Measurements from ENCODE around the gene GOLPH3L. TPM values are rescaled to one million over a fixed set of nuclear protein-coding genes. Genes with fewer than 3 reads are reported as not detected.
"Not testable (repeated sequence)": the region's sequence is repeated elsewhere in the genome, so short reads cannot be mapped to it uniquely, and the experiment has no call there.

Gene GOLPH3L
- total RNA-seq, 2 experiments from 2014 or later: 17.1 to 18.2 TPM

GRCh38 chr1:150654635-150655034, 42.3 kb downstream of the GOLPH3L start:
- H3K27me3 Mint-ChIP-seq (ENCODE audit: low read depth); H3K4me3 Mint-ChIP-seq; CTCF ChIA-PET; H3K36me3 Mint-ChIP-seq (ENCODE audit: low read depth); H3K9me3 Mint-ChIP-seq; H3K4me1 Mint-ChIP-seq (ENCODE audit: low read depth); DNase-seq; H3K27ac Mint-ChIP-seq; intact Hi-C loops (cut with micrococcal nuclease): not testable (repeated sequence)

- intact Hi-C loops (cut with micrococcal nuclease): no loop called here
- Mint-ChIP-seq H3K36me3 (ENCODE audit: low read depth) (peaks cover 11% of the 10 kb centered on the region), H3K27me3 (ENCODE audit: low read depth) (no peaks in the 10 kb centered on the region)
Observed at GRCh38 chr1:150650193-150650592, 46.8 kb downstream of the GOLPH3L start.

GRCh38 chr1:150649441-150650075, 47.4 kb downstream of the GOLPH3L start:
- peaks cover 8% of the 10 kb centered on the region for H3K36me3 Mint-ChIP-seq (ENCODE audit: low read depth)
- no peak overlapping the region for H3K27ac Mint-ChIP-seq
- H3K4me3 Mint-ChIP-seq: no peak overlapping the region
- H3K27me3 Mint-ChIP-seq (ENCODE audit: low read depth): no peaks in the 10 kb centered on the region
- H3K4me1 Mint-ChIP-seq (ENCODE audit: low read depth): no peaks in the 10 kb centered on the region
- intact Hi-C loops (cut with micrococcal nuclease): no loop called here
- H3K9me3 Mint-ChIP-seq: no peaks in the 10 kb centered on the region
- CTCF ChIA-PET: no interaction called here
- no peak for DNase-seq

More at GRCh38 chr1:150650193-150650592, 46.8 kb downstream of the GOLPH3L start:
- CTCF ChIA-PET: no interaction called here
- no peak for DNase-seq
- H3K27ac Mint-ChIP-seq: no peak overlapping the region
- H3K4me1 Mint-ChIP-seq (ENCODE audit: low read depth): no peaks in the 10 kb centered on the region
- H3K9me3 Mint-ChIP-seq: no peaks in the 10 kb centered on the region
- no peak overlapping the region for H3K4me3 Mint-ChIP-seq

GRCh38 chr1:150642296-150642695, 54.7 kb downstream of the GOLPH3L start:
- Mint-ChIP-seq H3K4me1 (ENCODE audit: low read depth) (no peaks in the 10 kb centered on the region), H3K27me3 (ENCODE audit: low read depth) (no peaks in the 10 kb centered on the region), H3K27ac (no peak overlapping the region), H3K4me3 (no peak overlapping the region), H3K9me3 (no peaks in the 10 kb centered on the region), H3K36me3 (ENCODE audit: low read depth) (peaks cover 5% of the 10 kb centered on the region)
- intact Hi-C loops (cut with micrococcal nuclease): no loop called here
- CTCF ChIA-PET: no interaction called here
- no peak for DNase-seq

- H3K27me3 Mint-ChIP-seq (ENCODE audit: low read depth); intact Hi-C loops (cut with micrococcal nuclease); H3K27ac Mint-ChIP-seq; DNase-seq; CTCF ChIA-PET; H3K9me3 Mint-ChIP-seq; H3K36me3 Mint-ChIP-seq (ENCODE audit: low read depth); H3K4me3 Mint-ChIP-seq; H3K4me1 Mint-ChIP-seq (ENCODE audit: low read depth): not testable (repeated sequence)
Observed at GRCh38 chr1:150641126-150641815, 55.7 kb downstream of the GOLPH3L start.

GRCh38 chr1:150638430-150638829, 58.5 kb downstream of the GOLPH3L start:
- DNase-seq; H3K9me3 Mint-ChIP-seq; H3K4me3 Mint-ChIP-seq; H3K36me3 Mint-ChIP-seq (ENCODE audit: low read depth); H3K27me3 Mint-ChIP-seq (ENCODE audit: low read depth); intact Hi-C loops (cut with micrococcal nuclease); CTCF ChIA-PET; H3K4me1 Mint-ChIP-seq (ENCODE audit: low read depth); H3K27ac Mint-ChIP-seq: not testable (repeated sequence)

- H3K4me3 Mint-ChIP-seq; H3K36me3 Mint-ChIP-seq (ENCODE audit: low read depth); DNase-seq; H3K9me3 Mint-ChIP-seq; H3K4me1 Mint-ChIP-seq (ENCODE audit: low read depth); CTCF ChIA-PET; H3K27ac Mint-ChIP-seq; H3K27me3 Mint-ChIP-seq (ENCODE audit: low read depth); intact Hi-C loops (cut with micrococcal nuclease): not testable (repeated sequence)
Observed at GRCh38 chr1:150634839-150635622, 61.9 kb downstream of the GOLPH3L start.

- H3K4me1 Mint-ChIP-seq (ENCODE audit: low read depth): peaks cover 42% of the 10 kb centered on the region
- H3K36me3 Mint-ChIP-seq (ENCODE audit: low read depth): peaks cover 34% of the 10 kb centered on the region
- no peaks in the 10 kb centered on the region for H3K9me3 Mint-ChIP-seq
- intact Hi-C loops (cut with micrococcal nuclease): loop anchor here (1.0 to 10.0 kb wide), 12 partner anchors 18 to 698 kb away; partner anchors contain the start of genes ANP32E, APH1A, ARNT and GOLPH3L
- H3K4me3 Mint-ChIP-seq: no peak within 1 kb of the TSS
- peak; percentile 98 for DNase-seq
- CTCF ChIA-PET: interaction anchor here (0.6 to 2.1 kb wide), 7 partner anchors 16 to 420 kb away, joined by 3 to 12 read pairs (median 4); partner anchors contain the start of gene GOLPH3L
- H3K27me3 Mint-ChIP-seq (ENCODE audit: low read depth): no peaks in the 10 kb centered on the region
- H3K27ac Mint-ChIP-seq: peak within 1 kb of the TSS; percentile 54
Observed at GRCh38 chr1:150629115-150629928, 67.6 kb downstream of the GOLPH3L start, which contains the start of gene ENSA. ENSA (minus strand) TSS chr1:150629612; CDS start chr1:150629470, 142 bp downstream.

GRCh38 chr1:150628766-150629114, 68.2 kb downstream of the GOLPH3L start:
- Mint-ChIP-seq H3K4me3 (no peak overlapping the region), H3K36me3 (ENCODE audit: low read depth) (peaks cover 38% of the 10 kb centered on the region), H3K9me3 (no peaks in the 10 kb centered on the region), H3K27me3 (ENCODE audit: low read depth) (no peaks in the 10 kb centered on the region), H3K4me1 (ENCODE audit: low read depth) (peaks cover 47% of the 10 kb centered on the region), H3K27ac (no peak overlapping the region)
- intact Hi-C loops (cut with micrococcal nuclease): loop anchor here (1.0 to 10.0 kb wide), 12 partner anchors 17 to 699 kb away; partner anchors contain the start of genes ANP32E, APH1A, ARNT and GOLPH3L
- CTCF ChIA-PET: interaction anchor here (0.6 to 2.1 kb wide), 3 partner anchors 15 to 420 kb away, joined by 4 to 12 read pairs (median 5); no protein-coding TSS in a partner anchor
- DNase-seq: no peak

GRCh38 chr1:150627826-150628410, 69.0 kb downstream of the GOLPH3L start:
- Mint-ChIP-seq H3K4me1 (ENCODE audit: low read depth) (peaks cover 56% of the 10 kb centered on the region), H3K9me3 (no peaks in the 10 kb centered on the region), H3K36me3 (ENCODE audit: low read depth) (peaks cover 45% of the 10 kb centered on the region), H3K4me3 (no peak overlapping the region), H3K27ac (peak overlapping the region; percentile 25), H3K27me3 (ENCODE audit: low read depth) (no peaks in the 10 kb centered on the region)
- CTCF ChIA-PET: interaction anchor here (0.7 to 2.1 kb wide), 6 partner anchors 11 to 69 kb away, joined by 3 to 12 read pairs (median 6); no protein-coding TSS in a partner anchor
- intact Hi-C loops (cut with micrococcal nuclease): loop anchor here (2.0 to 10.0 kb wide), 3 partner anchors 143 to 375 kb away; partner anchors contain the start of genes RPRD2 and TARS2
- DNase-seq: no peak

- Mint-ChIP-seq H3K27ac (peak overlapping the region; percentile 88), H3K27me3 (ENCODE audit: low read depth) (no peaks in the 10 kb centered on the region), H3K9me3 (no peaks in the 10 kb centered on the region), H3K4me1 (ENCODE audit: low read depth) (peaks cover 73% of the 10 kb centered on the region), H3K4me3 (no peak overlapping the region), H3K36me3 (ENCODE audit: low read depth) (peaks cover 57% of the 10 kb centered on the region)
- CTCF ChIA-PET: interaction anchor here (1.4 kb wide), 1 partner anchor 64 kb away, joined by 4 read pairs; no protein-coding TSS in a partner anchor
- no peak for DNase-seq
- intact Hi-C loops (cut with micrococcal nuclease): loop anchor here (10.0 kb wide), 1 partner anchor 141 kb away; the partner anchor contains the start of gene TARS2
Observed at GRCh38 chr1:150626150-150626549, 70.8 kb downstream of the GOLPH3L start.
